GM12873 (cell line): Measurements from ENCODE around the gene NHERF1.

ENCODE experiments used
- CTCF ChIP-seq: IDR thresholded peaks from 2 replicates; pipeline ENCODE4 v1.5.1; 2012; ENCODE audit warnings: low read depth, mild to moderate bottlenecking, moderate library complexity, low read length, control low read depth; ENCODE audit not compliant: insufficient read depth; ENCODE audit errors: missing control alignments

NHERF1 gene

GRCh38 chr17:74776044-74776962, 27.9 kb downstream of the NHERF1 start, which contains the start of gene NAT9:
TSS of gene NAT9 (minus strand) at chr17:74776345. CDS start at chr17:74775698, 647 bp downstream.
- TF ChIP-seq CTCF, result no peak

- no peak for TF ChIP-seq CTCF
Measured at GRCh38 chr17:74776990-74777389, 28.6 kb downstream of the NHERF1 start.

GRCh38 chr17:74777901-74778515, 29.6 kb downstream of the NHERF1 start:
- TF ChIP-seq CTCF, result no peak

GRCh38 chr17:74778960-74779359, 30.5 kb downstream of the NHERF1 start:
- TF ChIP-seq CTCF, result no peak

GRCh38 chr17:74779501-74779900, 31.1 kb downstream of the NHERF1 start:
- TF ChIP-seq CTCF, result no peak

GRCh38 chr17:74779948-74780400, 31.5 kb downstream of the NHERF1 start:
- no peak for TF ChIP-seq CTCF
